Measurements from ENCODE around the gene NCOA3.

DNA sequence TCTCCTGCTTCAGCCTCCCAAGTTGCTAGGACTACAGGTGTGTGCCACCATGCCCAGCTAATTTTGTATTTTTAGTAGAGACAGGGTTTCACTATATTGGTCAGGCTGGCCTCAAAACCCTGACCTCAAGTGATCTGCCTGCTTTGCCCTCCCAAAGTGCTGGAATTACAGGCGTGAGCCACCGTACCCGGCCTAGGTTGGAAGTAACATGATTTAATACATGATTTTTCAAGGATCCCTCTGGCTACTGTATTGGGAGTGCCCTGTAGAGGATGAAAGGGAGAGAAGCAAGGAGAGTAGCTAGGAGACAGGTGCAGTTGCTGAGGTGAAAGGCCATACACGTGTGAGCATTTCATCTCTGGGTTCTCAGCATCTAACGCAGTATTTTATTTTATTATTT, 2.6 kb upstream of the NCOA3 start:
- no peak for TF ChIP-seq POLR2A (IDR thresholded peaks at IDR 0.05; ENCODE audit: low read length)
- TF ChIP-seq GATA1 (IDR thresholded peaks at IDR 0.05; ENCODE audit: low read depth, low read length), result no peak
